A673 (cell line): ENCODE results near the gene TLE3. TPM values are rescaled to one million over a fixed set of nuclear protein-coding genes. Genes with fewer than 3 reads are reported as not detected.

Experiments used
- BruUV-seq: library from RNA; stranded (reverse); fragments of 400-500 nt; replicated peaks from 2 replicates; lab custom pipeline; 2021; lab: Mats Ljungman, UMichigan
- CTCF ChIA-PET: fragments of 300-600 bp; sonication (Branson Sonifier 250); formaldehyde crosslinking; loops from one replicate; lab custom pipeline; 2022; ENCODE audit warnings: antibody characterized with exemption; lab: Charles Lee
- POLR2A ChIA-PET: fragments of 300-600 bp; sonication (Branson Sonifier 250); formaldehyde crosslinking; loops from one replicate; lab custom pipeline; 2022; ENCODE audit warnings: antibody characterized with exemption; ENCODE audit not compliant: low non-redundant PET; lab: Charles Lee
- DNase-seq: peaks from one replicate; pipeline ENCODE4 v3.0.0-alpha.2; 2015; ENCODE audit warnings: low spot score
- H3K27ac ChIP-seq: fragments of 200-600 bp; sonication (generic); 2 replicates; pipeline ENCODE4 v1.5.1; 2016; ENCODE audit warnings: mixed run types, low read depth, mild to moderate bottlenecking, mixed read lengths, antibody characterized with exemption, low read length; ENCODE audit not compliant: poor library complexity, severe bottlenecking
- H3K27me3 ChIP-seq: fragments of 200-600 bp; sonication (generic); replicated peaks from 2 replicates; pipeline ENCODE4 v1.6.1; 2017; ENCODE audit warnings: mixed run types, low read depth, mild to moderate bottlenecking, mixed read lengths, antibody characterized with exemption, low read length; ENCODE audit not compliant: insufficient read depth, poor library complexity
- H3K36me3 ChIP-seq: fragments of 200-600 bp; sonication (generic); 2 replicates; pipeline ENCODE4 v1.6.1; 2016; ENCODE audit warnings: mixed run types, mild to moderate bottlenecking, mixed read lengths, antibody characterized with exemption, low read length; ENCODE audit not compliant: insufficient read depth, poor library complexity, severe bottlenecking
- H3K4me1 ChIP-seq: fragments of 200-600 bp; sonication (generic); 2 replicates; pipeline ENCODE4 v1.6.1; 2017; ENCODE audit warnings: mixed run types, mild to moderate bottlenecking, mixed read lengths, antibody characterized with exemption, low read length; ENCODE audit not compliant: insufficient read depth, poor library complexity, severe bottlenecking
- H3K4me3 ChIP-seq: fragments of 200-600 bp; sonication (generic); 2 replicates; pipeline ENCODE4 v1.5.1; 2016; ENCODE audit warnings: low read depth, mixed run types, mild to moderate bottlenecking, mixed read lengths, low read length; ENCODE audit not compliant: poor library complexity, severe bottlenecking
- H3K9me3 ChIP-seq: fragments of 200-600 bp; sonication (generic); 2 replicates; pipeline ENCODE4 v1.6.1; 2016; ENCODE audit warnings: mixed run types, low read depth, mild to moderate bottlenecking, mixed read lengths, antibody characterized with exemption, low read length; ENCODE audit not compliant: poor library complexity, severe bottlenecking
- EZH2 ChIP-seq: fragments of 200-600 bp; sonication (generic); IDR thresholded peaks from 2 replicates; pipeline ENCODE4 v1.6.1; 2017; ENCODE audit warnings: borderline replicate concordance, low read depth, mild to moderate bottlenecking, mixed read lengths, antibody characterized with exemption, low read length; ENCODE audit not compliant: poor library complexity, severe bottlenecking
- intact Hi-C: fragments of 100-400 bp; cut with micrococcal nuclease; formaldehyde crosslinking; loops from one replicate; pipeline ENCODE4 v1.10.0; 2022; ENCODE audit not compliant: unreplicated experiment
- total RNA-seq: library from RNA; stranded (reverse); gene quantifications from 2 replicates; pipeline ENCODE4 v1.2.3, GENCODE V29; 2021
- TF ChIP-seq, protein P1 (sequence below): fragments of 300-800, 200-600 bp; sonication (generic); conservative IDR thresholded peaks from 2 replicates; pipeline ENCODE4 v1.5.1; 2017; ENCODE audit warnings: low read depth, mild to moderate bottlenecking, antibody characterized with exemption, low read length, moderate library complexity, mixed read lengths

Gene TLE3
- total RNA-seq, 1 experiment from 2014 or later: 90.4 TPM

GRCh38 chr15:70109531-70109930 is 11.8 kb upstream of the TLE3 start:
- POLR2A ChIA-PET: interaction anchor here (0.6 kb wide), 1 partner anchor 10 kb away, joined by 15 read pairs; no protein-coding TSS in a partner anchor
- no peak overlapping the region for H3K27ac ChIP-seq

GRCh38 chr15:70103880-70104626 is 6.3 kb upstream of the TLE3 start:
- Histone ChIP-seq H3K27ac (no peak overlapping the region), H3K27me3 (no peaks in the 10 kb centered on the region), H3K4me1 (peaks cover 21% of the 10 kb centered on the region), H3K36me3 (no peaks in the 10 kb centered on the region), H3K4me3 (no peak overlapping the region), H3K9me3 (no peaks in the 10 kb centered on the region)
- TF ChIP-seq, protein P1, sequence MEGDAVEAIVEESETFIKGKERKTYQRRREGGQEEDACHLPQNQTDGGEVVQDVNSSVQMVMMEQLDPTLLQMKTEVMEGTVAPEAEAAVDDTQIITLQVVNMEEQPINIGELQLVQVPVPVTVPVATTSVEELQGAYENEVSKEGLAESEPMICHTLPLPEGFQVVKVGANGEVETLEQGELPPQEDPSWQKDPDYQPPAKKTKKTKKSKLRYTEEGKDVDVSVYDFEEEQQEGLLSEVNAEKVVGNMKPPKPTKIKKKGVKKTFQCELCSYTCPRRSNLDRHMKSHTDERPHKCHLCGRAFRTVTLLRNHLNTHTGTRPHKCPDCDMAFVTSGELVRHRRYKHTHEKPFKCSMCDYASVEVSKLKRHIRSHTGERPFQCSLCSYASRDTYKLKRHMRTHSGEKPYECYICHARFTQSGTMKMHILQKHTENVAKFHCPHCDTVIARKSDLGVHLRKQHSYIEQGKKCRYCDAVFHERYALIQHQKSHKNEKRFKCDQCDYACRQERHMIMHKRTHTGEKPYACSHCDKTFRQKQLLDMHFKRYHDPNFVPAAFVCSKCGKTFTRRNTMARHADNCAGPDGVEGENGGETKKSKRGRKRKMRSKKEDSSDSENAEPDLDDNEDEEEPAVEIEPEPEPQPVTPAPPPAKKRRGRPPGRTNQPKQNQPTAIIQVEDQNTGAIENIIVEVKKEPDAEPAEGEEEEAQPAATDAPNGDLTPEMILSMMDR: no peak
- no peak for TF ChIP-seq EZH2
- DNase-seq: no peak
- BruUV-seq: no TSS peak
- POLR2A ChIA-PET: interaction anchor here (0.9 kb wide), 1 partner anchor 376 kb away, joined by 3 read pairs; no protein-coding TSS in a partner anchor
- intact Hi-C loops: no loop called here
- CTCF ChIA-PET: no interaction called here

More at GRCh38 chr15:70109531-70109930, 11.8 kb upstream of the TLE3 start:
- Histone ChIP-seq H3K4me3 (no peak overlapping the region), H3K4me1 (peaks cover 13% of the 10 kb centered on the region), H3K27me3 (no peaks in the 10 kb centered on the region), H3K9me3 (no peaks in the 10 kb centered on the region), H3K36me3 (no peaks in the 10 kb centered on the region)
- intact Hi-C loops: no loop called here
- no TSS peak for BruUV-seq
- no peak for DNase-seq
- CTCF ChIA-PET: no interaction called here
- TF ChIP-seq, protein P1: no peak
- no peak for TF ChIP-seq EZH2

GRCh38 chr15:70102827-70103226 is 5.1 kb upstream of the TLE3 start:
- POLR2A ChIA-PET: interaction anchor here (0.9 kb wide), 1 partner anchor 375 kb away, joined by 3 read pairs; no protein-coding TSS in a partner anchor
- Histone ChIP-seq H3K4me1 (peaks cover 21% of the 10 kb centered on the region), H3K36me3 (no peaks in the 10 kb centered on the region), H3K27me3 (no peaks in the 10 kb centered on the region), H3K4me3 (no peak overlapping the region), H3K27ac (no peak overlapping the region), H3K9me3 (no peaks in the 10 kb centered on the region)
- no peak for DNase-seq
- CTCF ChIA-PET: no interaction called here
- TF ChIP-seq EZH2: no peak
- TF ChIP-seq, protein P1: no peak
- no TSS peak for BruUV-seq
- intact Hi-C loops: no loop called here
